Activated naive CD8-positive, alpha-beta T cell (primary cell): ENCODE results near the gene STARD10.

ENCODE experiments used
- H3K27ac Mint-ChIP-seq: one replicate; pipeline ENCODE4 v1.8.0; 2021; ENCODE audit warnings: mixed read lengths
- H3K27me3 Mint-ChIP-seq: one replicate; pipeline ENCODE4 v1.8.0; 2021; ENCODE audit warnings: mixed read lengths
- H3K36me3 Mint-ChIP-seq: one replicate; pipeline ENCODE4 v1.8.0; 2021; ENCODE audit warnings: mixed read lengths
- H3K4me1 Mint-ChIP-seq: one replicate; pipeline ENCODE4 v1.8.0; 2021; ENCODE audit warnings: low read depth, mixed read lengths
- H3K4me3 Mint-ChIP-seq: one replicate; pipeline ENCODE4 v1.8.0; 2021; ENCODE audit warnings: mild to moderate bottlenecking, mixed read lengths
- H3K9me3 Mint-ChIP-seq: one replicate; pipeline ENCODE4 v1.8.0; 2021; ENCODE audit warnings: low read depth, mixed read lengths

The STARD10 gene

GRCh38 chr11:72773291-72773690, 20.6 kb downstream of the STARD10 start:
- no peaks in the 10 kb centered on the region for H3K27me3 Mint-ChIP-seq
- H3K27ac Mint-ChIP-seq = no peak overlapping the region
- H3K4me1 Mint-ChIP-seq = no peaks in the 10 kb centered on the region
- no peaks in the 10 kb centered on the region for H3K36me3 Mint-ChIP-seq
- H3K9me3 Mint-ChIP-seq = no peaks in the 10 kb centered on the region
- no peak overlapping the region for H3K4me3 Mint-ChIP-seq

GRCh38 chr11:72772059-72772458, 21.8 kb downstream of the STARD10 start:
- Mint-ChIP-seq H3K9me3 (no peaks in the 10 kb centered on the region), H3K4me1 (no peaks in the 10 kb centered on the region), H3K36me3 (no peaks in the 10 kb centered on the region), H3K27ac (no peak overlapping the region), H3K27me3 (no peaks in the 10 kb centered on the region), H3K4me3 (no peak overlapping the region)

GRCh38 chr11:72771507-72771906, 22.3 kb downstream of the STARD10 start:
- Mint-ChIP-seq H3K9me3 (no peaks in the 10 kb centered on the region), H3K4me3 (no peak overlapping the region), H3K27me3 (no peaks in the 10 kb centered on the region), H3K27ac (no peak overlapping the region), H3K36me3 (no peaks in the 10 kb centered on the region), H3K4me1 (no peaks in the 10 kb centered on the region)

- no peaks in the 10 kb centered on the region for H3K9me3 Mint-ChIP-seq
- H3K36me3 Mint-ChIP-seq = no peaks in the 10 kb centered on the region
- H3K27ac Mint-ChIP-seq = no peak overlapping the region
- no peaks in the 10 kb centered on the region for H3K4me1 Mint-ChIP-seq
- H3K4me3 Mint-ChIP-seq = no peak overlapping the region
- no peaks in the 10 kb centered on the region for H3K27me3 Mint-ChIP-seq
Observed at GRCh38 chr11:72770799-72771198, 23.0 kb downstream of the STARD10 start.

GRCh38 chr11:72769680-72770079, 24.2 kb downstream of the STARD10 start:
- no peaks in the 10 kb centered on the region for H3K9me3 Mint-ChIP-seq
- no peaks in the 10 kb centered on the region for H3K36me3 Mint-ChIP-seq
- H3K27ac Mint-ChIP-seq = no peak overlapping the region
- H3K27me3 Mint-ChIP-seq = no peaks in the 10 kb centered on the region
- H3K4me3 Mint-ChIP-seq = no peak overlapping the region
- no peaks in the 10 kb centered on the region for H3K4me1 Mint-ChIP-seq

GRCh38 chr11:72768581-72768980, 25.3 kb downstream of the STARD10 start:
- Mint-ChIP-seq H3K4me1 (no peaks in the 10 kb centered on the region), H3K9me3 (no peaks in the 10 kb centered on the region), H3K36me3 (no peaks in the 10 kb centered on the region), H3K4me3 (no peak overlapping the region), H3K27ac (no peak overlapping the region), H3K27me3 (no peaks in the 10 kb centered on the region)

- Mint-ChIP-seq H3K4me1 (peaks cover 7% of the 10 kb centered on the region), H3K4me3 (no peak overlapping the region), H3K9me3 (no peaks in the 10 kb centered on the region), H3K27me3 (no peaks in the 10 kb centered on the region), H3K27ac (no peak overlapping the region), H3K36me3 (no peaks in the 10 kb centered on the region)
Observed at GRCh38 chr11:72767203-72768062, 26.4 kb downstream of the STARD10 start.

GRCh38 chr11:72766152-72766902, 27.5 kb downstream of the STARD10 start:
- Mint-ChIP-seq H3K27me3 (no peaks in the 10 kb centered on the region), H3K4me3 (no peak overlapping the region), H3K27ac (no peak overlapping the region), H3K9me3 (no peaks in the 10 kb centered on the region), H3K36me3 (no peaks in the 10 kb centered on the region), H3K4me1 (peaks cover 7% of the 10 kb centered on the region)

GRCh38 chr11:72764503-72764902, 29.3 kb downstream of the STARD10 start:
- Mint-ChIP-seq H3K4me1 (peaks cover 7% of the 10 kb centered on the region), H3K4me3 (no peak overlapping the region), H3K36me3 (no peaks in the 10 kb centered on the region), H3K27ac (no peak overlapping the region), H3K27me3 (no peaks in the 10 kb centered on the region), H3K9me3 (no peaks in the 10 kb centered on the region)

- Mint-ChIP-seq H3K4me3 (no peak overlapping the region), H3K9me3 (no peaks in the 10 kb centered on the region), H3K4me1 (peaks cover 7% of the 10 kb centered on the region), H3K27ac (no peak overlapping the region), H3K27me3 (no peaks in the 10 kb centered on the region), H3K36me3 (peaks cover under 1% of the 10 kb centered on the region)
Observed at GRCh38 chr11:72763823-72764222, 30.0 kb downstream of the STARD10 start.

- H3K4me1 Mint-ChIP-seq = peaks cover 7% of the 10 kb centered on the region
- H3K9me3 Mint-ChIP-seq = no peaks in the 10 kb centered on the region
- no peak overlapping the region for H3K27ac Mint-ChIP-seq
- H3K27me3 Mint-ChIP-seq = no peaks in the 10 kb centered on the region
- no peak overlapping the region for H3K4me3 Mint-ChIP-seq
- peaks cover 3% of the 10 kb centered on the region for H3K36me3 Mint-ChIP-seq
Observed at GRCh38 chr11:72762641-72763304, 31.1 kb downstream of the STARD10 start.

- Mint-ChIP-seq H3K27ac (no peak overlapping the region), H3K4me3 (no peak overlapping the region), H3K36me3 (peaks cover 8% of the 10 kb centered on the region), H3K4me1 (peaks cover 7% of the 10 kb centered on the region), H3K9me3 (no peaks in the 10 kb centered on the region), H3K27me3 (no peaks in the 10 kb centered on the region)
Observed at GRCh38 chr11:72760539-72761405, 33.1 kb downstream of the STARD10 start.

- Mint-ChIP-seq H3K27me3 (no peaks in the 10 kb centered on the region), H3K36me3 (peaks cover 8% of the 10 kb centered on the region), H3K27ac (no peak overlapping the region), H3K9me3 (no peaks in the 10 kb centered on the region), H3K4me3 (no peak overlapping the region), H3K4me1 (peaks cover 7% of the 10 kb centered on the region)
Observed at GRCh38 chr11:72759468-72759985, 34.3 kb downstream of the STARD10 start.

- Mint-ChIP-seq H3K27ac (no peak overlapping the region), H3K4me3 (no peak overlapping the region), H3K27me3 (no peaks in the 10 kb centered on the region), H3K9me3 (no peaks in the 10 kb centered on the region), H3K4me1 (peaks cover 7% of the 10 kb centered on the region), H3K36me3 (peaks cover 8% of the 10 kb centered on the region)
Observed at GRCh38 chr11:72758690-72759389, 35.0 kb downstream of the STARD10 start.
